CD4-positive, alpha-beta T cell treated with Interleukin-12 subunit alpha and Interleukin-12 subunit beta, for 1 hour (primary cell): ENCODE data around the gene BMP5.

Experiments
- DNase-seq: peaks from one replicate; pipeline ENCODE4 v3.0.0-alpha.2; 2020

The BMP5 gene

GRCh38 chr6:55798571-55798970, 76.8 kb downstream of the BMP5 start:
- DNase-seq = no peak

- DNase-seq = no peak
Observed at GRCh38 chr6:55794136-55794812, 81.1 kb downstream of the BMP5 start.

- no peak for DNase-seq
Observed at GRCh38 chr6:55785273-55785672, 90.1 kb downstream of the BMP5 start.

- no peak for DNase-seq
Observed at GRCh38 chr6:55782275-55782674, 93.1 kb downstream of the BMP5 start.

GRCh38 chr6:55778705-55779104, 96.7 kb downstream of the BMP5 start:
- no peak for DNase-seq

- no peak for DNase-seq
Observed at GRCh38 chr6:55777469-55777868, 97.9 kb downstream of the BMP5 start.

- DNase-seq = no peak
Observed at GRCh38 chr6:55776113-55776512, 99.3 kb downstream of the BMP5 start.

GRCh38 chr6:55775029-55775318, 100.4 kb downstream of the BMP5 start:
- DNase-seq = no peak

GRCh38 chr6:55774286-55775028, 100.9 kb downstream of the BMP5 start:
- no peak for DNase-seq

GRCh38 chr6:55773620-55774216, 101.7 kb downstream of the BMP5 start:
- DNase-seq = no peak

- DNase-seq = no peak
Observed at GRCh38 chr6:55772730-55773129, 102.7 kb downstream of the BMP5 start.

GRCh38 chr6:55759536-55759935, 115.9 kb downstream of the BMP5 start:
- no peak for DNase-seq

GRCh38 chr6:55758156-55758937, 117.0 kb downstream of the BMP5 start:
- DNase-seq = no peak

GRCh38 chr6:55756531-55757031, 118.8 kb downstream of the BMP5 start:
- no peak for DNase-seq

GRCh38 chr6:55748880-55749279, 126.5 kb downstream of the BMP5 start:
- no peak for DNase-seq

GRCh38 chr6:55746473-55746872, 128.9 kb downstream of the BMP5 start:
- no peak for DNase-seq

- DNase-seq = no peak
Observed at GRCh38 chr6:55734256-55734655, 141.1 kb downstream of the BMP5 start.

- no peak for DNase-seq
Observed at GRCh38 chr6:55729665-55730064, 145.7 kb downstream of the BMP5 start.

GRCh38 chr6:55726144-55726543, 149.2 kb downstream of the BMP5 start:
- DNase-seq = no peak

GRCh38 chr6:55714831-55715230, 160.6 kb downstream of the BMP5 start:
- no peak for DNase-seq

GRCh38 chr6:55713436-55713835, 162.0 kb downstream of the BMP5 start:
- no peak for DNase-seq

- DNase-seq = no peak
Observed at GRCh38 chr6:55708711-55709110, 166.7 kb downstream of the BMP5 start.
